Right lobe of liver (tissue), 6 donors: Measurements from ENCODE around the gene MYOM3. TPM values are rescaled to one million over a fixed set of nuclear protein-coding genes. Genes with fewer than 3 reads are reported as not detected.

Experiments
- ATAC-seq, 4 donors: fragments of 200-7000 bp; cut with Tn5 transposase; one replicate each; pipeline ENCODE4 v1.9.1; 2020; ENCODE audit warnings: mild to moderate bottlenecking in 4 of 4, moderate library complexity in 4 of 4
- DNase-seq, 3 donors: peaks; one replicate each; pipeline ENCODE4 v3.0.0-alpha.2; 2020
- H3K27ac ChIP-seq, 3 donors: fragments of 200-600 bp; one replicate each; pipeline ENCODE4 v1.8.0; 2022
- H3K27me3 ChIP-seq, 2 donors: fragments of 200-600 bp; one replicate each; pipeline ENCODE4 v1.8.0; 2022
- H3K36me3 ChIP-seq, 4 donors: fragments of 200-600 bp; sonication (generic) in 1 of 4; one replicate each; pipeline versions ENCODE4 v1.5.1 to v1.8.0; 2017 to 2022; ENCODE audit warnings: control low read depth in 1 of 4
- H3K4me1 ChIP-seq, 4 donors: fragments of 200-600 bp; sonication (generic) in 1 of 4; one replicate each; pipeline versions ENCODE4 v1.5.1 to v1.8.0; 2017 to 2022; ENCODE audit warnings: control low read depth in 1 of 4
- H3K4me3 ChIP-seq, 3 donors: fragments of 200-600 bp; one replicate each; pipeline ENCODE4 v1.8.0; 2022
- H3K9me3 ChIP-seq, 4 donors: fragments of 200-600 bp; sonication (generic) in 1 of 4; one replicate each; pipeline versions ENCODE4 v1.5.1 to v1.8.0; 2017 to 2022; ENCODE audit warnings: control low read depth in 1 of 4
- CTCF ChIP-seq, 4 donors: fragments of 200-600 bp in 3 of 4; fragments of 450-650 bp in 1 of 4; IDR thresholded peaks; one replicate each; pipeline versions ENCODE4 v1.5.1 to v1.8.0; 2016 to 2022; ENCODE audit warnings: antibody characterized with exemption in 4 of 4, mild to moderate bottlenecking in 2 of 4
- POLR2A ChIP-seq: fragments of 450-650 bp; IDR thresholded peaks from one replicate; pipeline ENCODE4 v1.6.1; 2017; ENCODE audit warnings: antibody characterized with exemption, mild to moderate bottlenecking
- WGBS: methylation state at CpG from one replicate; pipeline ENCODE4 v1.1.6; 2018; ENCODE audit warnings: low coverage, low lambda C conversion rate; ENCODE audit not compliant: insufficient coverage; ENCODE audit errors: missing lambda C conversion rate; 5-methylcytosine and 5-hydroxymethylcytosine counted together
- intact Hi-C, 2 donors: fragments of 100-400 bp; cut with DNase I; formaldehyde crosslinking; loops; one replicate each; pipeline versions ENCODE4 v1.11.2 to v1.14.1; 2022
- total RNA-seq, 6 experiments: library from RNA; depleted of rRNA in 2 of 6; stranded (reverse); fragments of >200 nt in 2 of 6; fragmentation: NEBNext Ultra II Directional in 3 of 6; extraction: Animal tissue kit (Norgen Biotek cat#: 25700) in 3 of 6; gene quantifications; one replicate each; pipeline versions ENCODE4 v1.1.0 to v1.2.4, GENCODE V29; 2016 to 2023
- donor health status: DM: no; HTN: yes; CAD: no.
- donor health status: DM: no; HTN: no; CAD: no.
- donor health status: DM: no; HTN: no; CAD: no.
- donor health status: DM: no; HTN: yes; CAD: no.
- donor health status: DM: no; HTN: yes; CAD: no.

MYOM3 gene
- total RNA-seq, 6 experiments from 2014 or later: 0.04 to 0.37 (median 0.13) TPM

DNA sequence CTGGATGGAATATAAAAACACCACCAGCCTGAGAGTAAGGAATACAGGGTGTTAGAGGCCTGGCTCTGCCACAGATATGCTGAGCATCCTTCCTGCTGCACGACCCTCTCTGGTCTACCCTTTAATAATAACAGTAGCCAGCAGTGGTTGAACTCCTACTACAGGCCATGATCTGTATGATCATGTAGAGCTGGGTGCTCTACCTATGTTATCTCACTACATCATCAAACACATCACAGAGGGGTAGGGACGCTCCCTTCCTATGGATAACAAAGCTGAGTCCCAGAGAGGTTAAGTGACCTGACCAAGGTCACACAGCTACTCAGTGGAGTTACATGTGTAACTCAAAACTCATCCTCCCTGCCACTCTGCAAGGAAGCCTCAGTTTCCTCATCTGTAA is 13.0 kb upstream of the MYOM3 start:
- H3K27ac ChIP-seq: no peak overlapping the region
- H3K4me3 ChIP-seq: no peak overlapping the region
- WGBS: 83% methylated on average over 1 of the region's 2 CpGs
- ATAC-seq (no peak), DNase-seq (no peak)
- intact Hi-C loops: no loop called here
- no peaks in the 10 kb centered on the region for H3K27me3 ChIP-seq
- TF ChIP-seq POLR2A: no peak
- no peak for TF ChIP-seq CTCF (IDR thresholded peaks at IDR 0.05)
- peaks cover 0 to 35% (median 9%) of the 10 kb centered on the region in 4 donors for H3K4me1 ChIP-seq
- no peaks in the 10 kb centered on the region for H3K36me3 ChIP-seq
- H3K9me3 ChIP-seq: no peaks in the 10 kb centered on the region

DNA sequence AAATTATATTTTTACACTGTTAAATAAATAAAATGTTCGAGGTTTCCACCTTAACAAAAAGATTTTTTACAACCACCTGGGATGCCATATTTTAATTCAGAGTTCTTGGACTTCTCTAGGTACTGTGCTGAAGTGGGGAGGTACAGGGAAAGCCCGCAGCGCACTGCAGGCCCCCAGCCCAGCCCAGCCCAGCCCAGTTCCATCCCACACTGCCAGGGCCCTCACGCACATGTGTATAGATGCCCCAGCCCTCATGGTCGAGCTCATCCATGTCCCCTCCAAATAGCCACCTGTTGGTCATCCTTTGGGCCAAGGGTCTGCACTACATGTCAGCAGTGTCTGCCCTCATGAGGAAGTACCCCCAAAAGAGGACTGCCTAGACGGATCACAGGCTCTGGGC is 11.7 kb upstream of the MYOM3 start:
- DNase-seq: no peak
- TF ChIP-seq POLR2A (no peak), CTCF (IDR thresholded peaks at IDR 0.05) (no peak)
- Histone ChIP-seq H3K4me3 (no peak overlapping the region), H3K4me1 (peaks cover 0 to 48% (median 13%) of the 10 kb centered on the region in 4 donors), H3K36me3 (no peaks in the 10 kb centered on the region), H3K27me3 (no peaks in the 10 kb centered on the region), H3K9me3 (no peaks in the 10 kb centered on the region), H3K27ac (no peak overlapping the region)
- intact Hi-C loops: no loop called here
- ATAC-seq: no peak
- WGBS: 88% methylated on average over 4 of the region's 6 CpGs

DNA sequence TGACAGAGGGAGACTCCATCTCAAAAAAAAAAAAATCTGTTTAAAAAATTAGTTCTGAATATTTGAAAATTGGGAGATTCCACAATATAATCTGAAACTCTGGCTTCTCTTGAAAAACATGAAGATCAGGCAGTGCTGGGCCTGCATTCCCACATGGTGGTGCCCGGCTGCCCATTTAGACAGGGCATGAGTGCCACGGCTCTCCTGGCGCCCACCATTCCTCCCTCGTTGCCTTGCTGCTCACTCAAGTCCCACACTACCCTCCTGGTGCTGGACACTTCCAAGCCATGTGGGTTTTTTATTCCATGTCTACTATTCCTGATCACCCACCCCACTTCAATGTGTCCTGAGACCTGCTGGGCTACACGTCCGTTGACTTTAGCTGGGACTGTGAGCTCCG is 10.8 kb upstream of the MYOM3 start:
- H3K36me3 ChIP-seq: no peaks in the 10 kb centered on the region
- H3K4me1 ChIP-seq: peaks cover 0 to 48% (median 12%) of the 10 kb centered on the region in 4 donors
- H3K4me3 ChIP-seq: no peak overlapping the region
- H3K27me3 ChIP-seq: no peaks in the 10 kb centered on the region
- no peaks in the 10 kb centered on the region for H3K9me3 ChIP-seq
- 82% methylated on average over 2 of the region's 7 CpGs for WGBS
- TF ChIP-seq CTCF (IDR thresholded peaks at IDR 0.05) (no peak), POLR2A (no peak)
- ATAC-seq (no peak), DNase-seq (no peak)
- no peak overlapping the region for H3K27ac ChIP-seq
- intact Hi-C loops: no loop called here

DNA sequence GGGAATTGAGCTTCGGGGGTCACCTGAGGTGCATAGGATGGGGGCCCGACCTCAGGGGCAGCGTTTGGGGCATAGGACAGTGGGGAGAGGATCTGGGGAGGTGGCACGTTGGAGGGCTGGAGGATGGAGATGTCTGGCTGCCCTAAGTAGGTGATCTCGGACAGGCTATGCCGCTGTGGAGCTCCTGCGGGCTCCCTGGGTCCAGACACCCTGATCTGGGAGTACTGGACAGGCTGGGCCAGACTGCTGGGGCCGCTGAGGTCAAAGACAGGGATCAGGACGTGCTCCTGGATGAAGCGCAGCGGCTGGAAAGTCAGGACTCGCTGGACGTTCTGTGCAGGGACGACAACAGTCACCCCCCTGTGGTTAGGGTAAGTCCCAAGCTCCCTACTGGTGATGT is 9.5 kb upstream of the MYOM3 start:
- Histone ChIP-seq H3K4me1 (peaks cover 0 to 34% (median 9%) of the 10 kb centered on the region in 4 donors), H3K4me3 (no peak overlapping the region), H3K9me3 (no peaks in the 10 kb centered on the region), H3K27ac (no peak overlapping the region), H3K36me3 (no peaks in the 10 kb centered on the region), H3K27me3 (no peaks in the 10 kb centered on the region)
- no peak for TF ChIP-seq POLR2A
- TF ChIP-seq CTCF (IDR thresholded peaks at IDR 0.05): no peak
- intact Hi-C loops: no loop called here
- 69% methylated on average over 6 of the region's 14 CpGs for WGBS
- no peak for DNase-seq
- no peak for ATAC-seq

DNA sequence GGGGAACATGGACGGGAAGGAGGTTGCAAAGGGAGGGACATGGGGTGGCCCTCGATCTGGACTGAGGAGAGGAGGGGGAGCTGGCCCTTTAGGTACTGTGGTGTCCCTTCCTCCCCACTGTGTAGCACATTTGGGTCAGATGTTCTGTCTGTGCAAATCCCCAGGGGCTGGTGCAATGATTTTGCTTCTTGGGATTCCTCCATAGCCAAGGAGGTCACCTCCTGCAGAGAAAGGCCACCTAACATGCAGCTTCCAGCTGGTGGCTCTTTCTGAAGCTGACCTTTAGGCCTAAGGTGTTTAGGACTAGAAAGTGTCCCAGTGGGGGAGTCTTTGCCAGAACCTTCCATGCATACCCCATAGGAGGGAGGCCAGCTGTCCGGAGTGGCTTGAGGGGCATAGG is 9.0 kb upstream of the MYOM3 start:
- no peak for ATAC-seq
- Histone ChIP-seq H3K36me3 (no peaks in the 10 kb centered on the region), H3K27ac (peak overlapping the region in 1 of 3 donors; percentile 29), H3K4me3 (no peak overlapping the region), H3K9me3 (no peaks in the 10 kb centered on the region), H3K4me1 (peaks cover 0 to 30% (median 9%) of the 10 kb centered on the region in 4 donors), H3K27me3 (no peaks in the 10 kb centered on the region)
- DNase-seq: no peak
- 73% methylated on average over 3 of the region's 3 CpGs for WGBS
- intact Hi-C loops: no loop called here
- TF ChIP-seq POLR2A: no peak
